Pons (tissue), 1 donor: ENCODE measurements around the gene SIX2.
"Not testable (repeated sequence)": the region's sequence is repeated elsewhere in the genome, so short reads cannot be mapped to it uniquely, and the experiment has no call there.

Source experiments
- DNase-seq: peaks from one replicate; pipeline ENCODE4 v3.0.0-alpha.2; 2016; ENCODE audit warnings: low spot score

Gene SIX2

DNA sequence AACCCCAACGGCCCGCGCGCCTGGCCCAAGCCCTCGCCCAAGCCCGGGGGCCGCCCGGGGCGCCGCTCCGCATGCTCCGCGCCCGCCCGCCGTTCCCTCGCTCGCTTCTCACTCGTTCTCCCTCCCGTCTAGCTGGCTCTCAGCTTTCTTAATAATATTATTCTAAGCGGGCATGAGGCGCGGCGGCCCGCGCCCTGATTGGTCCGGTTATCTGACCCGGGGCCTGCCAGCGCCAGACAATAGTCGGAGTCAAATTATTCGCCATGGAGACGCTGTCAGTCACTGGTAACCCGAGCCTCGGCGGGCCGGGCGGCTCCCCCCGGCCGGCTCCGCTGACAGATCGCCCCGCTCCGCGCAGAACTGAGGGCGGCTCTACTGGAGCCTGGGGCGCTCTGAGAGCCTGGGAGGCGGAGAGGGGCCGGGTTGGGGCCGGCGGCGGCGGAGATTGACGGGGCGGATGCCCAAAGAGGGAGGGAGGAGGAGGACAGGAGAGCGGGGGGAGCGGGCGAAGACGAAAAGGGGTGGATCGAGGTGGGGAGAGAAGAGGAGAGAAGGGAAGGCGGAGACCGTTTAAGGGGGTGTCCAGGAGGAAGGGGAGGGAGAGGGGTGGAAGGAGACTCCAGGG, at the start of gene SIX2:
Gene SIX2, minus strand, starts transcription at position 150 of the 625 bp plus-strand sequence. CDS start 342 bp downstream, outside the sequence.
- DNase-seq, result peak; percentile 15

DNA sequence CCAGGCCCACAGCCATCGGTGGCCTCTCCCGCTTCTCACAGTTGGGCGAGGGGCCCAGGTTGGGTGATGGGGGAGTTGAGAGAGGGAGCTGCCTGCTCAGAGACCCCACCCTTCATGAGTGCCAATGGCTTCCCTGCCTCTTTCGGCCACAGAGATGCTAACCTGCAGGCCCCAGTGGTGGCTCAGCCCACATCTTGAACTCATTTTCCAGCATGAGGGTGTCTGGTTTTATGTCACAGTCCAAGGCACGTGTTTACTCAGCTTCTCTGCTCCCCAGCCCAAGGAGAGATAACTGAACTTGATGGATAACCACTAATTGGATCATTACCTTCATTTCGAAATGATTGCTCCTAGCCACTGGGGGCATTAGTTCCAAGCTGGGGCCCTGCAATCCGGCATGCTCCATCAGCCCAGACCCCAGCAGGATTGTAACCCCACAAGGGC, 45.9 kb upstream of the SIX2 start:
- no peak for DNase-seq

DNA sequence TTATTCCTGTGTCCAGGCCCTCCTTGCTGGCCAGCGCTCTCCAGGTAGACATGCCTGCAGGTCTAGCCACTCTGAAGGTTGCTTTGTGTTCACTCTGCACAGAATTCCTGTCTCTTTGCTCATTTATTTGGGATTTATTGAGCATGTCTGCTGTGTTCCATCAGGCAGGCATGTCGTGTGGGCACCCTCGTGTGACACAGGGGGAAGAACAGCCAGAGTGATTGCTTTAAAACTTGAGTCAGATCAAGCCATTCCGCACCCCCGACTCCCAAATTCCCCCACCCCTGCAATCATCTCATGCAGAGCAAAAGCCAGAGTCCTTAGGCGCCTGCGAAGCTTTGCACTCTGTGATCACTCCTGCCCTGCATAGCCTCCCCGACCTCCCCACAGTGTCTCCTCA, 44.7 kb upstream of the SIX2 start:
- DNase-seq, result no peak

DNA sequence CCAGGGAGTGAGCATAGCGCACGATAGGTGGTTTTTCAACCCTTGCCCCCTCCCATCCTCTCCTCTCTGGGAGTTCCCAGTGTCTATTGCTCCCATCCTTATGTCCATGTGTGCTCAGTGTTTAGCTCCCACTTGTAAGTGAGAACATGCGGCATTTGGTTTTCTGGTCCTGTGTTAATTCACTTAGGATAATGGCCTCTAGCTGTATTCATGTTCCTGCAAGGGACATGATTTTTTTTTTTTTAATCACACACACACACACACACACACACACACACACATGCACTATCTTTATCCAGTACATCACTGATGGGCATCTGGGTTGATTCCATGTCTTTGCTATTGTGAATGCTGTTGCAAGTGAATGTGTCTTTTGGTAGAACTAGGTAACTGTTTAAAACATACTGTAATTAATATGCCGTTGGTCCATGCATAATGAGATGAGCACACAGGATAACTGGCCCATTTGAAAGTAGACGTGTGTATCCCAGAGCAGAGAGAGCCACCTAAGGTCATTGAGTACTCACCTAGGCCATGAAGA, 43.2 kb upstream of the SIX2 start:
- no peak for DNase-seq

DNA sequence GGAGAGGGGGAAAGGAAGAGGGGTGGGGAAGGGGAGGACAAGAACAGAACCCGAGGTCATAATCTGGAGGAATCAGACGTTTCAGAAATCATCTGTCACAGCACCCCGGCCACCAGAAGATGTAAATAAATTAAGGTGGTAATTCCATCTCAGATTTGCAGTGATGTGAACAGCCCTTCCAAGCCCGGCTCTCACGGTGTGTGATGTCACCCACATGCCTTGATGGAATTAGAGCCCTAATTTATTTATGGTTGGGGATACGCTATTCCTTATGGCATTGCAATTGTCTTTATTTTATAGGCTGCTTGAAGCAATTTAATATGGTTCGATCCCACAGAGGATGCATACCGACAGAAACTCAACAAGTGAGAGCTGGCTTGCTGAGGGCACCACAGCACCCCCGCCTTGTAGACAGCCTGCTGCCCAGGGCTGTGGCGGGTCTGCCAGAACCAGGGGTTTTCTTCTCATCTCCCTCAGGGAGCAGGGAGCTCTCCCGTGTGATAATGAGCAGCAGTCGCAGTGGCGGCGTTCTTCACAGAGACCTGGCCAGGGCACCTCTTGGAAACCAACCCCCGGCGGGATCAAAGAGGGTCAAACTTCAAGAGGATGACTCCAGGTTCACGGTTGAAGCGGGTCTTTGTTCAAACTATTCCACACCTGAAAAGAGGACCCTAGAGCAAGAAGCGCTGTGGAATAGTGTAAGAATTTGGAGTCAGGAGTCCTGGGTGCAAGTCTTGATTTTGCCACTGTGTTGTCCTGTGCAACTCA, 40.5 kb upstream of the SIX2 start:
- no peak for DNase-seq

DNA sequence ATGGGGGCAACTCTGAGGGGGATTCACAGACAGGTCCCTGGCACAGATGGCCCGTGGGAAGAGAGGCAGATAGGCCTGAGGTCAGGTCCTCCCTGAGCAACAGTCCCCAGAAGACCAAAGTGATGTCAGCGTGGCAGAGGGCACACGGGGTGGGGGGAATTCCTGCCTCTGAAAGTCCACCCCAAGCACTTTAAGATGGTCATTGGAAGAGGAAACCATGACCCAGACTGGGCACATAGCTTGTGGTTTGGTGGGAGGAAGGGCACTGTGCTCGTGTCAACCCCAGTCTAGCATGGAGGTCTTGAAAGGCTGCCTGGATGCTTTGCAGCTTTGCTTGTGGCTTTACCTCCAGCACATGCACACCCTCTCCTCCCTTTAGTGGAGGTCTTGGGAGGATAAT, 38.0 kb upstream of the SIX2 start:
- DNase-seq, result no peak

DNA sequence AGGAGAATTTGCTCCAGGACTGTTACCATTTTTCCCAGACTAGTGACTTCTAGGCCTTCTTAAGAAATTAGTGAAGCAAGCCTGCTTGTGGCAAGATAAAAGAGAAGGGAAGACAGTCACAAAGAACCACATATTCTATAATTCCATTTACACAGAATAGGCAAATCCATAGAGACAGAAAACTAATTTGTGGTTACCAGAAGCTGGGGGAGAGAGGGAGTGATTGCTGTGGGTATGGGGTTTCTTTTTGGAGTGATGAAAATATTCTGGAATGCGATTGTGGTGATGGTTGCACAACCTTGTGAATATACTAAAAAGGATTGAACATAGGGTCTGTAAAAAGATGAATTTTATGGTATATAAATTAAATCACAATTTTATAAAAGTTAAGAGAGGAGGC, 37.5 kb upstream of the SIX2 start:
- no peak for DNase-seq

DNA sequence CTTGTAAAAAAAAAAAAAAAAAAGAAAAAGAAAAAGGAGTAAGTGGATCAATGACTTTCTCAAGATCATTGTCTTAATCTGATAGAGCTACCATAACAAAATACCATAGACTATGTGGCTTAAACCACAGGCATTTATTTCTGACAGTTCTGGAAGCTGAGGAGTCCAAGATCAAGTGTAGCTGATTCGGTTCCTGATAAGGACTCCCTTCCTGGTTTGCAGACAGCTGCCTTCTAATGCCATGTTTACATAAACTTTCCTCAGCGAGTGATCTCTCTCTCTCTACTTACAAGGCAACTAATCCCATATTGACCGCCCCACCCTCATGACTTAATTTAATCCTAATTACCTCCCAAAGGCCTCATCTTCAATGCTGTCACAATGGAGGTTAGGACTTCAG, 36.5 kb upstream of the SIX2 start:
- DNase-seq, result no peak

DNA sequence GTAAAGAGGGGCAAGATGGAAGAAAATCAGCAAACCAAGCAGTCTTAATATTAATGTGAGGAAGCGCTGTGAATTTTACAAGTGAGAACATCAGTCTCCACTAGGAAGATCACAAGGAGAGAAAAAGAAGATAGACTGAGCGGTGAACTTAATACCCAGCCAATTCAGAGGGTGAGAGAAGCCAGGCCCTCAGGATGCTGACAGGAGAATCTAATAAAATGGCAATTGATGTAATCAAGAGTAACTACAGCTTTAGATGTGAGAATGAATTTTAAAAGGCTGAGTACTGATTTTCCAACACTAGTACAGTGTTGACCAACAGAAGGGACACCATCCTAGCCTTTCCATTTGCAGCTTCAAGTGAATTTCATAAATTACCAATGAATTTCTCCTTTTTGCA, 35.7 kb upstream of the SIX2 start:
- no peak for DNase-seq

DNA sequence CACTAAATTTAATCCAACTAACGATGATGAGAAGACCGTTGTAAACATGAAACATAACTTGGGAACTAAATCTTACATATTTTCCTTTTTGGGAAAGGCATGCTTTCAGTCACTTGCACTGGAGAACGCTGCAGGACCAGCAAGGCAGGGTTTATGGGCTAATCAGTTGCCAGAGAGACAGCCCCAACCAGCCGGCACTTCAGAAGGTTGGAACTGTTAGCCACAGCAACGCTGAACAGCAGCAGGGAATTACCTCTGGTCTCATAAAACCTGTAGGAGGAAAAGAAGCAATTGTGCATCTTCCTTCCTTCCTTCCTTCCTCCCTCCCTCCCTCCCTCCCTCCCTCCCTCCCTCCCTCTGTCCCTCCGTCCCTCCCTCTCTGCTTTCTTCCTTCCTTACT, 33.9 kb upstream of the SIX2 start:
- no peak for DNase-seq

DNA sequence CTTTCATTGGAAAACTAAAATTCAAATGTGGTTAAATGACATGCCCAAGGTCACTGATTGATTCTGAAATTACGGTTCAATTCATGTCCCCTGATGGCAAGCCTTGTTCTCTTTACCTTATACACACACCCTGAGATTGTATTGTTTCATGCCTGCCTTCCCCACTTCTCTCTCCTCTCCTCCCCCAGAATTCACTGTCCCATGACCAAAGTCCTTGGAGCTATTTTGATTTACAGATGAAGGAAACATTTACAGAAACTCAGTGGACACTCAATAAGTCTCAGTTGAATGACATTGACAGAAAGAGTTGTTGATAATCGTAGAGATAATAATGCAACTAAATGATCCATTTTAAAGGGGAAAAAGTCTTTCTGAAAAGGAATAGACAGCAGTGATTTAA, 33.1 kb upstream of the SIX2 start:
- no peak for DNase-seq

DNA sequence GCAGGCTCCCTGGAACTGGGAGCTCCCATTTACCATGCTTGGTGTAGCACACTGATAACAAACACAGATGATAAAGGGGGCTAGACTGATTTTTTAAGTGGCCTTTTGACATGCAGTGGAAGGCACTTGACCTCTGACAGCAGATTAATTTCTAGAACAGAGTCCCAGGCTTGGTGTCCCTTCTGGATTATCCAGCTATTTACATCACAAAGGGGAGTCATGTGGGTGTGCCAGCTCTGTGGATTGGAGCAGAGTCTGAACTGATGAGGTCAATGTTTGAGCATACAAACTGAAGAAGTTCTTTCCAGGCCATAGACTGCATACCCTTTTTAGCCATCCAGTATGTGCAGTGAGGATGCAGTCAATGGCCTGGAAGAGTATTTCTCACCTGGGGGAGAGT, 31.5 kb upstream of the SIX2 start:
- DNase-seq, result no peak

DNA sequence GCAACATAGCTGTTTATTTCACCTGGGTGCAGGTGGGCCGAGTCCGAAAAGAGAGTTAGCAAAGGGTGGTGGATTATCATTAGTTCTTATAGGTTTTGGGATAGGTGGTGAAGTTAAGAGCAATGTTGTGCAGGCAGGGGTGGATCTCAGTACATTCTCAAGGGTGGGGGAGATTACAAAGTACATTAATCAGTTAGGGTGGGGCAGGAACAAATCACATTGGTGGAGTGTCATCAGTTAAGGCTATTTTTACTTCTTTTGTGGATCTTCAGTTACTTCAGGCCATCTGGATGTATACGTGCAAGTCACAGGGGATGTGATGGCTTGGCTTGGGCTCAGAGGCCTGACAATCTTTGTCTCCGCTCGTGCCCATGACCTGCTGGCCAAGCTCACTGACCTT, 30.6 kb upstream of the SIX2 start:
- not testable (repeated sequence) for DNase-seq

DNA sequence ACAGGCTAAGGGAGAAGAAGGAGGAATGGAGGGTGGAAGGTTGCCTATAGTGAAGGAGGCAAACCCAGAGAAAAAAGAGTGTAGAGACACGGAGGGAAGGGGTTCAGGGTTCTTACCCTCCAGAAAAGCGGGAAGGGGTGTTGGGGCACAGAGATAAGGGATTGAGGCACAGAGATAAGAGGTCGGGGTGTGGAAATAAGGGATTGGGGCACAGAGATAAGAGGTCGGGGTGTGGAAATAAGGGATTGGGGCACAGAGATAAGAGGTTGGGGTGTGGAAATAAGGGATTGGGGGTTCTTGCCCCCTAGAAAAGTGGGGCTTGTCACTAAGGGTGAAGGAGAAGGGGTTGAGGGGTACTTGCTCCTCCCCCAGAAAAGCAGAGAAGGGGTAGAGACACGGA, 29.6 kb upstream of the SIX2 start:
- not testable (repeated sequence) for DNase-seq

DNA sequence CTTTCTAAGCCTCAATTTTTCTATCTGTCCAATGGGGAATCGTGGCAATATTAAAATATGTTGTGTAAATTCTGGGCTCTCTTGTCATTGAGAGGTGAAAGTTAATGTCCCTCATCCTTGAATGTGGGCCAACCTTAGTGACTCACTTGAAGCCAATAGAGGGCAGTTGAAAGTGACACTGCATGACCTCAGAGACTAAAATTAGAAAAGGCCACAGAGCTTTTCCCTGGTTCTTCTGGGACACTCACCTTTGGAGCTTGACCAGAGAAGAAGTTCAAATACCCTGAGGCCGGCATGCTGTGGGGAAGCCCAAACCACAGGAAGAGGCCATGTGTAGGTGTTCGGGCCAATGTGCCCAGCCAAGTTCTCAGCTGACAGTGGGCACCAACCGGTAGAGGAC, 24.1 kb upstream of the SIX2 start:
- DNase-seq, result no peak

DNA sequence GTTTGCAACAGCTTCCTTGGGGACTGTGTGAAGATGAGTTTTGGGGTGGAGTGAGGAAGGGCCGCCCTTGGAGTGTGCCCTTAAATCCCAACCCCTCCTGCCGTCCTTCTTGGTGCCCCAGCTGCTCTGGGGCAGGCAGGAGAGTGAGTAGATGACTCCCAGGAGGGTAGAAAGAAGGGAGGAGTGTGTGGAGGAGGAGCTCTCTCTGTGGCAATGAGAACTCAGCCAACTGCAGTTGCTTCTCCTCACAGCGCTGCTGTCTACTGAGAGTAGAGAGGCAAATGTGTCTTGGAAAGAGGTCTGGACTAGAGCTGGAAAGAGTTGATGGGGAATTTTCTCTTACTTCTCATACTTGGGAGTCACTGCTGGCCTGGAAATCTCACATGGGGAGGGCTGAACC, 21.8 kb upstream of the SIX2 start:
- DNase-seq, result no peak

DNA sequence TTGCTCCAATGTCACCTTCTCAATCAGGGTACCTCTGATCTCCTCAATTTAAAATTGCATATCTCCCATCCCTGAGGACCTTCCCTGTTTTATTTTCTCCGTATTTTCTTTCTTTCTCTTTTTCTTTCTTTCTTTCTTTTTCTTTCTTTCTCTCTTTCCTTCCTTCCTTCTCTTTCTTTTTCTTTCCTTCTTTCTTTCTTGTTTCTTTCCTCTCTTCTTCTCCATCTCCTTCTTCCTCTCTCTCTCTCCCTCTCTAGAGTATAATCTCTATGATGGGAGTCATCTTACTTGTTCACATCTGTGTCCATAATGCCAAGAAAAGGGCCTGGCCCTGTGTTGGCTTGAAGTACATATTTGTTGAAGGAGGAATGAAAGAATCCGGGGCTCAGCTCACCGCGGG, 21.3 kb upstream of the SIX2 start:
- no peak for DNase-seq

DNA sequence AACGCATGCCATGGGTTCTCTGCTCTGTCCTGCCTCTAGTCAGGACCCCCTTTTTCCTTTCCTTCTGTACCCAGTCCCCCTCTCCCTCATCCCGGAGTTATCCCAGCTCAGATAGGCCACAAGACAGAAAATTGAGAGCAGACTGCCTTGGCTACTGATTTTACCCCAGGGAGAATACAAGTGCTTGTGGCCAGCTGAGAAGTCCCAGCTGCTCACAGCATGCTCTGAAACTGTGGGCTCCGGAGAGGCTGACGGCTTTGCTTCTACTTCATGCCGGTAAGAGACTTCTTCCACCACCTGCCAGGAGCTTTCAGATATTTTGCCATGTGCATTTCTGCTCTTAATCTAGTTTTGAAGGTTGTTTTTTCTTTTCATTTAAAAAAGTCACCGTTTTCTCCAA, 20.0 kb upstream of the SIX2 start:
- DNase-seq, result no peak

DNA sequence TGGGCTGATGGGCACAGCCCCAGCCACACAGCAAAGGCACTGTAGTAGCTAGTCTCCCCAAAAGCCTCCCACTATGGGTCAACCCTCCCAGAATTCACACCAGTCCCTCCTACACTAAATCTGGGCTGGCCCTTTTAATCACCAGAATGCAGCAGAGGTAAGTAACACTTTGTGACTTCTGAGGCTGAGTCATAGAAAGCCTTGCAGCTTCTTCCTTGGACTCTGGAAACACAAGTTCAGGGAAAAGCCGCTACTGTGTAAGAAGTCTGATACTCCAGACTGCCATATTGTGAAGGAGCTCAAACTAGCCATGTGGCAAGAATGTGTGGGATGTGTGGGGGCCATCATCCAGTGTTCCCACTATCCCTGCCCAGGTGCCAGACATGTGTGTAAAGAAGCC, 19.0 kb upstream of the SIX2 start:
- no peak for DNase-seq

DNA sequence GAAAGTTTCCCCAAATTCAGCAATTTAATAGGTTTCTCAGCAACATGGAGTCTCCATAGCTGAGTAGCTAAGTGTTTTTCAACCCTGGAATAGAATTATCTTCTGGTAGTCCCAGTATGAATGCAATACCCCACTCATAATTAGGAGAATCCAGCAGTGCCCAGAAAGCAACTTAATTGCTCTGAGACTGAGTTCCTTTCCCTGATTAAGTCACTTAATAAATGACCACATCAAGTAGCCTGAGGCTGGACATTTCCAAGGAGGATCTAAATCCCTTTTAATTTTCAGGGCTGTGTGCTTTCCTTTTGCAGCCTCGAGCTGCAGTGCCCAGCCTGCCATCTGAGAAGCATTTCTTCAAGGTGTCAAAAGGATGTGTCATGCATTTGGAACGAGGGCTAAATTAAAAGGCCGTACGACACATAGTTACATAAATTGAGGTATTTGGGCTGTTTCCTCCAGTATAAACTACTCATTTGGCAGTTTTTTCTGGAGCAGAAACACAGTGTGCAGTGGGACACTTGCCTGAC, 17.7 kb upstream of the SIX2 start:
- DNase-seq, result no peak

DNA sequence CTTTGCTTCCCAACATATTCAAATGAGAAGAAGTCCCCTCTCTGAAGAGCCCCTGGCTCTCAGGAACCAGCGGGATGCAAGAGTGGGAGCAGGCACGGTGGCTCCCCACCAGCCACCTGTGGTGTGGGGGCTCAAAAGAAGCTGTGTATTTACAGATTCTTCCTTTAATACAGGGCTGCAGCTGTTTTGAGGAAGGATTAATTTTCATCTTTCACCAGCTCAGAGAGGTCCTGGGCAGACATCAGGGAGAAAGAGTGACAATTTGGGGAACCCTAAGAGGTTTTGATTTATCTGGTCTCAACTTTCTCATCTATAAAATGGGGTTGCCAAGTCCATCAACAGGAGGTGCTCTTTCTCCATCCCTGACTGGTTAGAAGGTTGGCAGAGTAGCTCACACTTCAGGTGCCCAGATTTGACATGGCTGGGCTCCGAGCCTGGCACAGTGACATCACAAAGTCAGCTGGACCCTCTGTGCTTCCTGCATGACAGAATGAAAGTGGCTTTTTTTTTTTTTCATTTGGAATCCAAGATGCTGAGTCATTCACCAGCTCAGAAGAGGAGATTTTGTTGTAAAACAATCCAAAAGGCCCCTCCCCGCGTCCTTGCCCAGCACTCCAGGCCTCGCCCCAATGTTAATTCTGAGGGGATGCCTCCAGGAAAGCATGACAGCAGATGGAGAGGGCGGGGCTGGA, 15.5 kb upstream of the SIX2 start:
- DNase-seq, result no peak

DNA sequence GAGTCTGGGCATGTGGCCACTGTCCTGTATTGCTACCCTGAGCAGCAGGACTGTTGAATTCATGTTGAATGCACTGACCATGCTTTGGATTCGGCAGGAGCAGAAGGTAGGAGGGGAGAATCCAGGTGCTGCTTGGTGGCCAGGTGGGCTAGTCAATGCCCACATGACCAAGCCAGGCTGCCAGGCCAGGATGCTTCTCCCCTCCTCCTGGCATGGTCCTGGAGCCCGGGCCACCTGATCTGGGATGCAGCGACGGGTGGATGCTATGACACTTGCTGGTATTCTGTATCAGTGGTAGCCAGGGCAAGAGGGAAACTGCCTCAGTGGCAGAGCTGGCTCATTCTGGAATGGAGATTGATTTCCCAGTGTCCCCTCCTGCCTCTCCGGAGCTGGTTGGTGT, 14.8 kb upstream of the SIX2 start:
- no peak for DNase-seq

DNA sequence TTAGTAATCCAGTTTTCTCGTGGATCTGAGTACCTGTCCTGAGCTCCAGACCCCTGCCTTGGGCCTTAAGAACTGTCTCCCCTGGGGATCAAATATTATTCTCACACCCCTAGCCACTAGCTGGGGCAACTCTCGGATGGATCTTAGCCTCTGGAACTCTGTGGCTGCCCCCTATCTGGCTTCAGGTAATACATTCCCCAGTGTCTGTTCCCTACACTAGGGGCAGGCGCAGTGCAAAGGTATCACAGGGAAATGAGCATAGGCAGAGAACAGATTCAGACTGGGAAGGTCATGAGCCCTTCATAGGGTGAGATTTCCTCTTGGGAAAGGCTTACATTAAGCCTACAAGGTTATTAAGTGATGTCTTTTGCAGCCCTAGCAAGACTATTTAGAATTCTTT, 11.2 kb upstream of the SIX2 start:
- no peak for DNase-seq
